NOMO-1 treated with DMSO at 0.1 percent for 48 hours (cell line): Measurements from ENCODE around the gene MRPL4.
"Not testable (repeated sequence)": the region's sequence is repeated elsewhere in the genome, so short reads cannot be mapped to it uniquely, and the experiment has no call there.

Experiments
- DNase-seq: peaks from one replicate; lab custom pipeline; 2025; ENCODE audit not compliant: unreplicated experiment; lab: John Stamatoyannopoulos, UW

Gene MRPL4

GRCh38 chr19:10228920-10229319 lies 23.1 kb upstream of the MRPL4 start:
- no peak for DNase-seq

- DNase-seq = peak; percentile 6
Observed at GRCh38 chr19:10230173-10230860, 21.7 kb upstream of the MRPL4 start.

DNA sequence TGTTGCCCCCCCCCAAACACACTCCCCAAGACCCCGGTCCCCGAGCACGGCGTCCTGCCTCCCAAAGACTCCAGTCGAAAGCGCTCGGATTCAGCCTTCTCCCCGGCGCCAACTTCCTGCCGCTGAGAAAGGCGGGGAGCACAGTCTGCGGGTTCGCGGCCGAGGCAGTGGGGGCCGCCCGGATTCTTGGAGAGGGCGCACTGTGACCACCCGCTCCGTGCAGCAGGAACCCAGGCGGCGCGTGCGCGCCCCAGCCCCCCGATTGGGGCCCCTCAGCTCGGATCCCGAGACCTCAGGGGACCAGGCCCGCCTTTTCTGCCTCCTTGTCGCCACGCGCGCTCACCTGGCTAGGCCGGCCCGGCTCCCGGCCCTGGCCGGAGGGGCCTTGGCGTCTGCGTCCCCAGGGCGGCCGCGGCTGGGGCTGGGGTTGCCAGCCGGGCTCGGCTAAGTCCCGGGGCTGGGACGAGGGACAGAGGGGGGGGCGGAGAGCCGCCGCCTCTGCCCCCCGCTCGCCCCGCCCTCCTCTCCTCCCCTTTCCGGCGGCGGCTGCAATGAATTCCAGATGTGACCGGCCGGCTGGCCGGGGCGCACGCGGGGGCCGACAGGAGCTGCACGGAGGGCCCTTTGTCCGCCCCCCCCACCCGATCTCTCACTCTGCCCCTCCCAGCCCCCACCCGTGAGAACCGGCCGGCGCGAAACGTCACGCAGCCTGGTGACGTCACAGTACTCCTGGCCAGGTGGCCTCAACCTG lies 21.0 kb upstream of the MRPL4 start, which contains the start of gene S1PR2:
S1PR2 (minus strand) TSS at position 471 of the 751 bp plus-strand sequence. CDS start 6,426 bp downstream, outside the sequence.
- peak; percentile 38 for DNase-seq

GRCh38 chr19:10231612-10232228 lies 20.3 kb upstream of the MRPL4 start:
- DNase-seq = no peak

- DNase-seq = no peak
Observed at GRCh38 chr19:10233946-10234345, 18.1 kb upstream of the MRPL4 start.

DNA sequence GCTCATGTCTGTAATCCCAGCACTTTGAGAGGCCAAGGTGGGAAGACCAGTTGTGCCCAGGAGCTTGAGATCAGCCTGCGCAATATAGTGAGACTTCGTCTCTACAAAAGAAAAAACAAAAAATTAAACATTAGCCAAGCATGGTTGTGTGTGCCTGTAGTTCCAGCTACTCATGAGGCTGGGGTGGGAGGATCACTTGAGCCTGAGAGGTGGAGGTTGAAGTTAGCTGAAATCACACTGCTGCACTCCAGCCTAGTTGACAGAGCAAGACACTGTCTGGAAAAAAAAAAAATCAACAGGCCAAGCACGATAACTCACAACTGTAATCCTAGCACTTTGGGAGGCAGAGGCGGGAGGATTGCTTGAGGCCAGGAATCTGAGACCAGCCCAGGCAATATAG lies 17.0 kb upstream of the MRPL4 start:
- DNase-seq = no peak

DNA sequence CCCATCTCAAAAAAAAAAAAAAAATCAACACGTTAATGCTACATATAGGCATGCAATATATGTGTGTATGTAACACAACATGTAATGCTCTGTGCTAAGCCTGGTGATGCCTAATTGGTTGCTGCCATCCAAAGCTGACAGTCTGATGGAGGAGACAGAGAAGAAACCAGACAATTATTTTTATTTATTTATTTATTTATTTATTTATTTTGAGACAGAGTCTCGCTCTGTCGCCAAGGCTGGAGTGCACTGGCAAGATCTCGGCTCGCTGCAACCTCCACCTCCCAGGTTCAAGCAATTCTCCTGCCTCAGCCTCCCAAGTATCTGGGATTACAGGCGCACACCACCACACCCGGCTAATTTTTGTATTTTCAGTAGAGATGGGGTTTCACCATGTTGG lies 16.6 kb upstream of the MRPL4 start:
- DNase-seq = not testable (repeated sequence)

DNA sequence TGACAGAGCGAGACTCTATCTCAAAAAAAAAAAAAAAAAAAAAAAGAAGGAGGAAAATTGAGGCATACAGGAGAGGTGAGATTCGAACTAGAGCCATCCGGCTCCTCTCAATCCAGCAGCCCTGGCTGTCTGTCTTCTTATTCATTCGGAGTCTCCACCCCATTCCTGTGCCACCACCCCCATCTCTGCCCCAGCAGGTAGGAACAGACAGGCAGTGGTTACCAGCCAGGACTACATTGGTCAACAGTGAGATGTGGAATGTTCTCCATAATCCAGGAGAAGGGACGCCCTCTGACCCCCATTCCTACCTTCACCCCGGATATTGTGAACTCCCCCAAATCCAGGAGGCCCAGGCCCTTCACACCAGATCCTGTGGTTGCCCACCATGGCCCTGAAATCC lies 14.3 kb upstream of the MRPL4 start:
- no peak for DNase-seq

GRCh38 chr19:10238172-10238783 lies 13.7 kb upstream of the MRPL4 start:
- peak; percentile 20 for DNase-seq

- not testable (repeated sequence) for DNase-seq
Observed at GRCh38 chr19:10241826-10242449, 10.1 kb upstream of the MRPL4 start.

DNA sequence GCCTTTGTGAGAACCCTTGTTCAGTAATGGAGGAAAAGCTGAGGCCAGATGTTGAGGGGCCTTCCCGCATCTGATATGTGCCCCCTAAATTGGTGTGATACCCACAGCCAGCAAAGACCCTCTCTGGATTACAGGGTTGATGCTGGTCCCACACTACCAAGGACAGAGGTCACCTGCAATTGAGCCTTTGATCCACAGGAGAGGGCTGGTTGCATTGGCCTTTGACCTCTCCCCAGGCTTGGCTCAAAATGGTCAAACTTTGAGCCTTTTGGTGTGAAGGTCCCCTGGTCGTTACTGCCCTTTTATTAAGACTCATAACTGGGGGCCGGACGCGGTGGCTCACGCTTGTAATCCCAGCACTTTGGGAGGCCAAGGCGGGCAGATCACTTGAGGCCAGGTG lies 8.4 kb upstream of the MRPL4 start:
- DNase-seq = no peak

DNA sequence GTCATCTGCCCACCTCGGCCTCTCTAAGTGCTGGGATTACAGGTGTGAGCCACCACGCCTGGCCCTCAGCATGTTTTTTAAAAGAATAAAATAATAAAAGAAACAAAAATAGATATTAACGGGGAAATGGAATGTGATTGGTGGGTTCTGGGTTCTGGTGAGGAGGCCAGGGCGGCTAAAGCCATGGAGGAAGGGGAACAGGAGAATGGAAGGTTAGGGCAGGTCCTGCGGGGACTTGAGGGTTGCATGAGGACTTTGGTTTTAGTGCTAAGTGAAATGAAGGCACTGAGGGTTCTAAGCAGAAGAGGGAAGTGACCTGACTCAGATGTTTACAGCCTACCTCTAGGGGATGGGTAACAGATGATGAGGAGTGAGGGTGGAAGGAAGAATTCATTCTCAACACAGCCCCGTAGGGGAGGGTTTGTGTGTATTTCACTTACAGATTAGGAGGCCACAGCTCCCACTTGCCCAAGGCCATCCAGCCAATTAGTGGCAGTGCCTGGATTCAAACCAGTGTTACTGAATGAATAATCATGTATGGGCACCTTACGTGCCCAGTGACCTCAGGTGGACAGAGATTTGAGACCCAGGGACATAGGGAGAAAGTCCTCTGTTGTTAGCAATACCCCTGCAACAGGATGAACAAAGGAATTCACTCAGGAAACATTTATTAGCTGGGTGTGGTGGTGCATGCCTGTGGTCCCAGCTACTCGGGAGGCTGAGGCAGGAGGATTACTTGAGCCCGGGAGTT lies 6.7 kb upstream of the MRPL4 start:
- DNase-seq = no peak

DNA sequence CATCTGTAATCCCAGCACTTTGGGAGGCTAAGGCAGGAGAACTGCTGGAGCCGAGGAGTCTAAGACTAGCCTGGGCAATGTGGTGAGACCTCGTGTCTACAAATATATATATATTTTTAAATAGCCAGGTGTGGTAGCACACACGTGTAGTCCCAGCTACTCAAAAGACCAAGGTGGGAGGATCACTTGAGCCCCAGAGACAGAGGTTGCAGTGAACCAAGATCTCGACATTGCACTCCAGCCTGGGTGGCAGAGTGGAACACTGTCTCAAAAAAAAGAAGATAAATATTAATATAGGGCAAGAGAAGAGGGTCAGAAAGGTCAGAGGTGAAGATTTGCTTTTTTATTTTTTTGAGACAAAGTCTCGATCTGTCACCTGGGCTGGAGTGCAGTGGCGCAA lies 5.5 kb upstream of the MRPL4 start:
- no peak for DNase-seq

DNA sequence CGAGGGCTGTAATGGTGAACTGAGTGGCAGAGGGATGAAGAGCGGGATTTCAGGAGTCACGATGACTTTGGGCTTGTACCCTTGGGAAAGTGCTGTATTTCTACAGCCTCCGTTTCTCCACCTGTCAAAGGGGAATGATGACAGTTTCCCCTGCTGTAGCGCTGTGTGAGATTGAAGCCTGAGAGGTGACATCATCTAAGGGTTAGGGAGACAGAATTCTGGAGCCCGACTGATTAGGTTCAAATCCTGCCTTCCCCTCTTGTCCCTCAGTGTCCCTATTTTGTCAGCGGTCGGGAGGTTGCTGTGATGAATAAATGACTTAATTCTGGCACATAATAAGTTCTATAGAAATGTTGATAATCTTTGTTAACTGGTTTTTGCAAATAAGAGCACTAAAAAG lies 693 bp downstream of the MRPL4 start:
- DNase-seq = no peak

DNA sequence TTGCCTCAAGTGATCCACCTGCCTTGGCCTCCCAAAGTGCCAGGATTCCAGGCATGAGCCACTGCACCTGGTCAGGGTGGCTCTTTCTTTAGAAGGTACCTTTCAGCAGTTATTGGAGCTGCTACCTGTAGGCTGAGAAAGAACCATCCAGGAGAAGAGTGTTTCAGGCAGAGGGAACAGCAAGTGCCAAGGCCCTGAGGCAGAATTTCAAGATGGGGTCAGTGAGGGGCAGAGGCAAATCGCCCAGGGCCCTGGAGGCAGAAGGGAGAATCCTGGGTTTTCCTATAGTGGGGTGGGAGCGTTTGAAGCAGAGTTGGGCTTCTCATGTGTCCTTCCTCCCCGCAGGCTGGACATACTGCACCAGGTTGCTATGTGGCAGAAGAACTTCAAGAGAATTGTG lies 2.2 kb downstream of the MRPL4 start:
- DNase-seq = no peak

DNA sequence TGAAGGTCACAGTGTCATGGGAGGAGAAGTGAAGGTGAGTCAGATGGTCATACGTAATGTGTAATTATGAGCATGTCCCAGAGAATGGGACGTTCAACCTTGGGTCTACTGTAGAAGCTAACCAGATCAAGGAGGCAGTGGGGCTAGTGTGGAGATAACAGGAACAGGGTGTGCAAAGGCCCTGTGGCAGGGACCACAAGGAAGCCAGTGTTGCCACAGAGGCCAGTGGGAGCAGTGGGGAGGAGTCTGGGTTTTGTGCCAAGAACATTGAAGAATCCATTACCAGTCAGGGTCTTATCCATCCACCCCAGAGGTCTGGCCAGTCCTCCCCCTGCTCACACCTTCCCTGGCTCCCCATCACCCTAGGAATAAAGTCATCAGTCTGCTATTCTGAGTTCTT lies 3.3 kb downstream of the MRPL4 start:
- no peak for DNase-seq

GRCh38 chr19:10256551-10256950 lies 4.5 kb downstream of the MRPL4 start:
- DNase-seq = no peak

DNA sequence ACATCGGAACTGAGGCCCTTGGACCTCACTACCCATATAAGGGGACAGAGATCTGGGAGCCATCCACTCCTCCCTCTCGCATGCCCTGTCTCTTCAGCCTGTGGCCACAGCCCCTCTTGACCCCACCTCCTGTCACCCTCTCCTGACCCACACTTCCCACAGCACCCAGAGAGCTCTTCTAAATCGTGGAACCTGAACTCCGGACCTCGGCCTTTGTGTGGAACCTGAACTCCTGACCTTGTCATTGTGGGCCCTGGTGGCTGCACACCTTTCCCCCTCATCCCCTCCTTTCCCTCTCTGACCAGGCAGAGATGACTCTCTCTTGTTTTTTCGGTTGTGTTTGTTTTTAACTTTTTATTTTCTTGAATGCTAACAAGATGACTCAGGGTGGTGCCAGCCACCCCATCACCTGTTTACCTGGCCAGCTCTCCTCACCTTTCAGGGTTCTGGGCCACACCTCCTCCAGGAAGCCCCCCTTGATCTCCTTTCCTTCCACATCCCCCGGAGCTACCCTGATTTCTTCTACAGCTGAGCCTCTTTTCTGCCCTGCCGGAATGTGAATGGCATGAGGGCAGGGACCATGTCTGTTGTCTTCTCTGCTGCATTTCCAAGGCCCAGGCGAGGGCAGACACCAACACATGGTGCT lies 5.1 kb downstream of the MRPL4 start:
- DNase-seq = no peak

DNA sequence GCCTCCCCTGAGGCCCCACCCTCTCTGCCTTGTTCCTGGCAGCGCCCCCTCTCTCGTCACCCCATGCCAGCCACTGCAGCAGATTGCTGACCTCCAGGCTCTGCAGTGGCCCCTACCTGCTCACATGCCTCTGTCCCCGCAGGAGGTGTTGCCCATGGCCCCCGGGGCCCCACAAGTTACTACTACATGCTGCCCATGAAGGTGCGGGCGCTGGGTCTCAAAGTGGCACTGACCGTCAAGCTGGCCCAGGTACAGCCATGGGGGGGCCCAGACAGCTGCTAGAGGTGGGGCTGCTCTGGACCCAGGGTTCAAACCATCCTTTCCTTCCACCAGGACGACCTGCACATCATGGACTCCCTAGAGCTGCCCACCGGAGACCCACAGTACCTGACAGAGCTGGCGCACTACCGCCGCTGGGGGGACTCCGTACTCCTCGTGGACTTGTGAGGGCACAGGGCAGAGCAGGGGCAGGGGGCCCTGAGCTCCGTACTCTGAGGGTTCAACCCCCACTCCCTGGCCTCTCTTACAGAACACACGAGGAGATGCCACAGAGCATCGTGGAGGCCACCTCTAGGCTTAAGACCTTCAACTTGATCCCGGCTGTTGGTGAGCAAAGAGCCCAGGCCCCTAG lies 6.2 kb downstream of the MRPL4 start:
- no peak for DNase-seq
